ENCODE data around the gene FTH1. TPM values are rescaled to one million over a fixed set of nuclear protein-coding genes. Genes with fewer than 3 reads are reported as not detected.

FTH1 gene
- total RNA-seq, 2 experiments from 2014 or later, result 2,313 to 2,400 TPM

DNA sequence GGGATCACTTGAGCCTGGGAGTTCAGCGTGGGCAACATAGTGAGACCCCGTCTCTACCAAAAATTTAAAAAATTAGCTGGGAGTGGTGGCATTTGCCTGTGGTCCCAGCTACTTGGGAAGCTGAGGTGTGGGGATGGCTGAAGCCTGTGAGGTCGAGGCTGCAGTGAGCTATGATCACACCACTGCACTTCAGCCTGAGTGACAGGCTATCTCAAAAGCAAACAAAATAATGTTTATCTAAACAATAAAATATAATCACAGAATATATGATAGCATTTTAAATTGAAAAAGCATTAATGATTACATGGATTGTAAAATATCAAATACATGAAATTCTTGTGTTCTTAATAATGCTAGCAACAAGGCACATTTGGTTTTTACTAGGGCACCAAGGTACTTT lies 14.6 kb downstream of the FTH1 start:
- no peaks in the 10 kb centered on the region for H3K36me3 Mint-ChIP-seq (ENCODE audit: low read depth)
- H3K27ac Mint-ChIP-seq, result no peak overlapping the region
- POLR2A ChIA-PET, result interaction anchor here (1.2 kb wide), 1 partner anchor 15 kb away, joined by 4 read pairs; the partner anchor contains the start of gene FTH1

DNA sequence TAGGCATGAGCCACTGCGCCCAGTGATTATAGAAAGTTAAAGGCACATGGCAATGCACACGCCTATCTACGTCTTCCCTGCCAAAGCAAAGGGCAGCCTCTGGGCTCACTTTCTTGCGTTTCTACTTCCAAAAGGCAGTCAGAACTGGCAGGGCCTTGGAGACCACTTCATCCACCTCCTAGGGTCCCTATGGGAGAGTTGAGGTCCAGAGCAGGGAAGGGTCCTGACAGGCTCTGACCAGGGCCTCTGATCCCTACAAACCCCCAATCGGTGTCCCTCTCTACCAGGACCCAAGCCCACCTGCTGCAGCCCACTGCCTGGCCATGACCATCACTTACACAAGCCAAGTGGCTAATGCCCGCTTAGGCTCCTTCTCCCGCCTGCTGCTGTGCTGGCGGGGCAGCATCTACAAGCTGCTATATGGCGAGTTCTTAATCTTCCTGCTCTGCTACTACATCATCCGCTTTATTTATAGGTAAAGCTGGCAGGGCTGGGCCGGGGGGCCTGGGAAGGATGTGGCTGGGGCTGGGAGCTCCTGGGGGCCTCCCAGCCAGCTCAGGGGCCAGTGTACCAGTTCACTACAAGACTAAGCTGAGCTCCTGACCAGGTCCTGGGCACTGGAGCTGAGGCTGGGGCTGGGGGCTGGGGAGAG lies 15.8 kb downstream of the FTH1 start:
- H3K27me3 Mint-ChIP-seq, result peaks cover 43% of the 10 kb centered on the region
- peaks cover 0 to 13% of the 10 kb centered on the region in 2 experiments for H3K9me3 ChIP-seq (ENCODE audit: control insufficient read depth in 1 of 2, insufficient read depth in 1 of 2, low read length in 2 of 2)
- ATAC-seq (ENCODE audit: poor library complexity), result no peak

More for the DNA sequence above, 14.6 kb downstream of the FTH1 start:
- Histone ChIP-seq H3K27me3 (ENCODE audit: control insufficient read depth in 1 of 2, insufficient read depth in 2 of 2, low read length in 2 of 2) (peaks cover 14 to 27% of the 10 kb centered on the region in 2 experiments), H3K9me3 (ENCODE audit: control insufficient read depth in 1 of 2, insufficient read depth in 1 of 2, low read length in 2 of 2) (peaks cover 0 to 13% of the 10 kb centered on the region in 2 experiments), H3K36me3 (ENCODE audit: insufficient read depth, low read length) (no peaks in the 10 kb centered on the region), H3K27ac (ENCODE audit: low read depth in 1 of 2, low read length in 2 of 2) (no peak overlapping the region), H3K4me1 (ENCODE audit: insufficient read depth, low read length) (peaks cover 17% of the 10 kb centered on the region), H3K4me3 (ENCODE audit: low read length) (no peak overlapping the region)
- no peak overlapping the region for H3K4me3 Mint-ChIP-seq
- peaks cover 5% of the 10 kb centered on the region for H3K4me1 Mint-ChIP-seq (ENCODE audit: low read depth)
- TF ChIP-seq, protein P1, sequence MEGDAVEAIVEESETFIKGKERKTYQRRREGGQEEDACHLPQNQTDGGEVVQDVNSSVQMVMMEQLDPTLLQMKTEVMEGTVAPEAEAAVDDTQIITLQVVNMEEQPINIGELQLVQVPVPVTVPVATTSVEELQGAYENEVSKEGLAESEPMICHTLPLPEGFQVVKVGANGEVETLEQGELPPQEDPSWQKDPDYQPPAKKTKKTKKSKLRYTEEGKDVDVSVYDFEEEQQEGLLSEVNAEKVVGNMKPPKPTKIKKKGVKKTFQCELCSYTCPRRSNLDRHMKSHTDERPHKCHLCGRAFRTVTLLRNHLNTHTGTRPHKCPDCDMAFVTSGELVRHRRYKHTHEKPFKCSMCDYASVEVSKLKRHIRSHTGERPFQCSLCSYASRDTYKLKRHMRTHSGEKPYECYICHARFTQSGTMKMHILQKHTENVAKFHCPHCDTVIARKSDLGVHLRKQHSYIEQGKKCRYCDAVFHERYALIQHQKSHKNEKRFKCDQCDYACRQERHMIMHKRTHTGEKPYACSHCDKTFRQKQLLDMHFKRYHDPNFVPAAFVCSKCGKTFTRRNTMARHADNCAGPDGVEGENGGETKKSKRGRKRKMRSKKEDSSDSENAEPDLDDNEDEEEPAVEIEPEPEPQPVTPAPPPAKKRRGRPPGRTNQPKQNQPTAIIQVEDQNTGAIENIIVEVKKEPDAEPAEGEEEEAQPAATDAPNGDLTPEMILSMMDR (IDR thresholded peaks at IDR 0.05), result no peak
- H3K9me3 Mint-ChIP-seq, result no peaks in the 10 kb centered on the region
- peaks cover 40% of the 10 kb centered on the region for H3K27me3 Mint-ChIP-seq
- CTCF ChIA-PET, result interaction anchor here (1.2 to 1.3 kb wide), 2 partner anchors 11 to 129 kb away, joined by 3 to 4 read pairs; no protein-coding TSS in a partner anchor
- DNase-seq (no peak), ATAC-seq (ENCODE audit: poor library complexity) (no peak)
- intact Hi-C loops (cut with DNase I, micrococcal nuclease), result no loop called here

DNA sequence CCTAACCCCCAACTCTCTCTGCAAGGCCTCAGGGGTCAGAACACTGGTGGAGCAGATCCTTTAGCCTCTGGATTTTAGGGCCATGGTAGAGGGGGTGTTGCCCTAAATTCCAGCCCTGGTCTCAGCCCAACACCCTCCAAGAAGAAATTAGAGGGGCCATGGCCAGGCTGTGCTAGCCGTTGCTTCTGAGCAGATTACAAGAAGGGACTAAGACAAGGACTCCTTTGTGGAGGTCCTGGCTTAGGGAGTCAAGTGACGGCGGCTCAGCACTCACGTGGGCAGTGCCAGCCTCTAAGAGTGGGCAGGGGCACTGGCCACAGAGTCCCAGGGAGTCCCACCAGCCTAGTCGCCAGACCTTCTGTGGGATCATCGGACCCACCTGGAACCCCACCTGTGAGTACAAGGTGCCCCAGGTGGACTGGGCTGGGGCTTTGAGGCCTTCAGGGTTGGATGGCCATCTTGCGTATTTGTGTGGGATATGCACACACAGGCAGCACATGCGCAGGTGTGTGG lies 17.3 kb downstream of the FTH1 start, which contains the start of gene BEST1:
TSS of gene BEST1 (plus strand) at position 317 of the 513 bp plus-strand sequence. CDS start 1,456 bp downstream, outside the sequence.
- H3K4me1 Mint-ChIP-seq (ENCODE audit: low read depth), result peaks cover 3% of the 10 kb centered on the region
- POLR2A ChIA-PET, result interaction anchor here (1.1 to 3.6 kb wide), 2 partner anchors 8 to 18 kb away, joined by 3 to 20 read pairs; partner anchors contain the start of gene FTH1
- H3K4me1 ChIP-seq (ENCODE audit: insufficient read depth, low read length), result peaks cover 11% of the 10 kb centered on the region

More for the DNA sequence above, 15.8 kb downstream of the FTH1 start:
- TF ChIP-seq, protein P1 (IDR thresholded peaks at IDR 0.05), result no peak
- Histone ChIP-seq H3K36me3 (ENCODE audit: insufficient read depth, low read length) (no peaks in the 10 kb centered on the region), H3K4me1 (ENCODE audit: insufficient read depth, low read length) (peaks cover 23% of the 10 kb centered on the region), H3K4me3 (ENCODE audit: low read length) (no peak overlapping the region), H3K27me3 (ENCODE audit: control insufficient read depth in 1 of 2, insufficient read depth in 2 of 2, low read length in 2 of 2) (peaks cover 14 to 27% of the 10 kb centered on the region in 2 experiments), H3K27ac (ENCODE audit: low read depth in 1 of 2, low read length in 2 of 2) (no peak overlapping the region)
- H3K4me1 Mint-ChIP-seq (ENCODE audit: low read depth), result peaks cover 5% of the 10 kb centered on the region
- H3K27ac Mint-ChIP-seq, result no peak overlapping the region
- no peak for DNase-seq
- H3K4me3 Mint-ChIP-seq, result no peak overlapping the region
- intact Hi-C loops (cut with DNase I, micrococcal nuclease), result no loop called here
- POLR2A ChIA-PET, result interaction anchor here (0.9 to 1.4 kb wide), 3 partner anchors 9 to 16 kb away, joined by 3 to 5 read pairs (median 3); partner anchors contain the start of gene FTH1
- no peaks in the 10 kb centered on the region for H3K9me3 Mint-ChIP-seq
- no peaks in the 10 kb centered on the region for H3K36me3 Mint-ChIP-seq (ENCODE audit: low read depth)
- CTCF ChIA-PET, result interaction anchor here (1.3 to 3.5 kb wide), 2 partner anchors 9 to 130 kb away, joined by 4 to 20 read pairs; no protein-coding TSS in a partner anchor

More for the DNA sequence above, 17.3 kb downstream of the FTH1 start, which contains the start of gene BEST1:
- no peak within 1 kb of the TSS for H3K27ac Mint-ChIP-seq
- ATAC-seq (ENCODE audit: poor library complexity) (no peak), DNase-seq (no peak)
- no peak within 1 kb of the TSS for H3K4me3 Mint-ChIP-seq
- Histone ChIP-seq H3K9me3 (ENCODE audit: control insufficient read depth in 1 of 2, insufficient read depth in 1 of 2, low read length in 2 of 2) (peaks cover 0 to 6% of the 10 kb centered on the region in 2 experiments), H3K4me3 (ENCODE audit: low read length) (no peak within 1 kb of the TSS), H3K27ac (ENCODE audit: low read depth in 1 of 2, low read length in 2 of 2) (no peak within 1 kb of the TSS), H3K36me3 (ENCODE audit: insufficient read depth, low read length) (no peaks in the 10 kb centered on the region), H3K27me3 (ENCODE audit: control insufficient read depth in 1 of 2, insufficient read depth in 2 of 2, low read length in 2 of 2) (peaks cover 14 to 15% of the 10 kb centered on the region in 2 experiments)
- peaks cover 30% of the 10 kb centered on the region for H3K27me3 Mint-ChIP-seq
- CTCF ChIA-PET, result interaction anchor here (0.7 to 3.5 kb wide), 2 partner anchors 51 to 132 kb away, joined by 3 to 20 read pairs; no protein-coding TSS in a partner anchor
- intact Hi-C loops (cut with DNase I, micrococcal nuclease), result no loop called here
- H3K36me3 Mint-ChIP-seq (ENCODE audit: low read depth), result no peaks in the 10 kb centered on the region
- TF ChIP-seq, protein P1 (IDR thresholded peaks at IDR 0.05), result no peak
- H3K9me3 Mint-ChIP-seq, result no peaks in the 10 kb centered on the region
